ENCODE data around the gene CLIC3. TPM values are rescaled to one million over a fixed set of nuclear protein-coding genes. Genes with fewer than 3 reads are reported as not detected.

CLIC3 gene
- total RNA-seq, 2 donors from 2014 or later: 1.4 to 8.7 TPM

DNA sequence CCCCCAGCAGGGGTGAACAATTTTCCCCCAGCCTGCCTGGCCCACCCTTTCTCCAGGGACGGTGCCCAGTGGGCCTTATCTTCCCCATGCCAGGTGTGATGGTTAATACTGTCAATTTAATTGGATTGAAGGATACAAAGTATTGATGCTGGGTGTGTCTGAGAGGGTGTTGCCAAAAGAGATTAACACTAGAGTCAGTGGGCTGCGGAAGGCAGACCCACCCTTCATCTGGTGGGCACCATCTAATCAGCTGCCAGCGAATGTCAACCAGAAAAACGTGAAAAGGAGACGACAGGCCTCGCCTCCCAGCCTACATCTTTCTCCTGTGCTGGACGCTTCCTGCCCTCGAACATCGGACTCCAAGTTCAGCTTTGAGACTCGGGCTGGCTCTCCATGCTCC is 41.1 kb upstream of the CLIC3 start:
- Histone ChIP-seq H3K36me3 (peaks cover 10% of the 10 kb centered on the region), H3K4me3 (no peak overlapping the region), H3K27ac (no peak overlapping the region), H3K9me3 (no peaks in the 10 kb centered on the region), H3K4me1 (ENCODE audit: control insufficient read depth in 1 of 2, low read depth in 2 of 2) (no peaks in the 10 kb centered on the region), H3K27me3 (replicated peaks; ENCODE audit: insufficient read depth) (no peaks in the 10 kb centered on the region)
- TF ChIP-seq, protein P1, sequence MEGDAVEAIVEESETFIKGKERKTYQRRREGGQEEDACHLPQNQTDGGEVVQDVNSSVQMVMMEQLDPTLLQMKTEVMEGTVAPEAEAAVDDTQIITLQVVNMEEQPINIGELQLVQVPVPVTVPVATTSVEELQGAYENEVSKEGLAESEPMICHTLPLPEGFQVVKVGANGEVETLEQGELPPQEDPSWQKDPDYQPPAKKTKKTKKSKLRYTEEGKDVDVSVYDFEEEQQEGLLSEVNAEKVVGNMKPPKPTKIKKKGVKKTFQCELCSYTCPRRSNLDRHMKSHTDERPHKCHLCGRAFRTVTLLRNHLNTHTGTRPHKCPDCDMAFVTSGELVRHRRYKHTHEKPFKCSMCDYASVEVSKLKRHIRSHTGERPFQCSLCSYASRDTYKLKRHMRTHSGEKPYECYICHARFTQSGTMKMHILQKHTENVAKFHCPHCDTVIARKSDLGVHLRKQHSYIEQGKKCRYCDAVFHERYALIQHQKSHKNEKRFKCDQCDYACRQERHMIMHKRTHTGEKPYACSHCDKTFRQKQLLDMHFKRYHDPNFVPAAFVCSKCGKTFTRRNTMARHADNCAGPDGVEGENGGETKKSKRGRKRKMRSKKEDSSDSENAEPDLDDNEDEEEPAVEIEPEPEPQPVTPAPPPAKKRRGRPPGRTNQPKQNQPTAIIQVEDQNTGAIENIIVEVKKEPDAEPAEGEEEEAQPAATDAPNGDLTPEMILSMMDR (IDR thresholded peaks at IDR 0.05): no peak
- ATAC-seq (ENCODE audit: insufficient number of reproducible peaks, low FRiP score, low read depth): no peak
- no peak for DNase-seq (ENCODE audit: low spot score)

DNA sequence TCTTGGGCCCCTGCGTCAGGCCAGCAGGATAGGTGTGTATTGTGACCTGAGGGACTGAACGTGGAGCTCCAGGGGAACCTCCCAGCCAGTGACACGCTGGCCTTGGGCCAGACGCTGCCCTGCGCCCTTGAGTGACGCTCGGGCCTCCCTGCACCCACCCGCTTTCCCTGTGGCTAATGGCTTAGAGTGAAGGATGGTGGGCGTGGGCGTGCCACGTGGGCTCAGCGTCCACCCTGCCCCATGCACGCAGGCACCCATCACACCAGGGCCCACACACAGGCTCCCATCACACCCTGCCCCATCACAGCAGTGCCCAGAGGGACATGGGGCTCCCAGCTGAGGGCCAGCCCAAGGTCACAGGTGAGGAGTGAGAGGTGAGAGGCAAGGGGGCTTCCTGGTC is 40.7 kb upstream of the CLIC3 start:
- no peaks in the 10 kb centered on the region for H3K27me3 ChIP-seq (replicated peaks; ENCODE audit: insufficient read depth)
- no peak for DNase-seq (ENCODE audit: low spot score)
- no peak for ATAC-seq (ENCODE audit: insufficient number of reproducible peaks, low FRiP score, low read depth)
- H3K36me3 ChIP-seq: peaks cover 10% of the 10 kb centered on the region
- H3K4me1 ChIP-seq (ENCODE audit: control insufficient read depth in 1 of 2, low read depth in 2 of 2): no peaks in the 10 kb centered on the region
- H3K27ac ChIP-seq: no peak overlapping the region
- TF ChIP-seq, protein P1 (IDR thresholded peaks at IDR 0.05): no peak
- H3K9me3 ChIP-seq: no peaks in the 10 kb centered on the region
- H3K4me3 ChIP-seq: no peak overlapping the region

DNA sequence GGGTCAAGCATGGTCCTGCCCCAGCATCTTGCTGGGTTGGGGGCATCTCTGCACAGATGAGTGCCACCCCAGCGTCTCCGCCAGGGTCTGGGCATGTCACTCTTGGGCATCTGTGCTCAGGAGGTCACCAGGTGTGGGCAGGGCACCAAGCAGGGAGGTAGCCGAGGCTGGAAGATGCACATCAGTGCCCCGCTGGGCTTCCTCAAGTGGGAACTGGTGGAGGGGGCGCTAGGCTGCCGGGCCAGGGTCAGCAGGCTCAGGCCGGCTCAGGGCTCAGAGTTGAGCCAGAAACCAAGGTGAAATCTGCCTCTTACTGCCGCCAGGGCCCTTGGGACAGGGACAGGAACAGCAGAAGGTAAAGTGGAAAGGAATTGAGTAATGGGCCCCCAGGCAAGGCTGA is 39.6 kb upstream of the CLIC3 start:
- no peak for DNase-seq (ENCODE audit: low spot score)
- TF ChIP-seq, protein P1 (IDR thresholded peaks at IDR 0.05): no peak
- Histone ChIP-seq H3K9me3 (no peaks in the 10 kb centered on the region), H3K36me3 (peaks cover 10% of the 10 kb centered on the region), H3K4me3 (no peak overlapping the region), H3K27me3 (replicated peaks; ENCODE audit: insufficient read depth) (no peaks in the 10 kb centered on the region), H3K27ac (no peak overlapping the region), H3K4me1 (ENCODE audit: control insufficient read depth in 1 of 2, low read depth in 2 of 2) (no peaks in the 10 kb centered on the region)
- ATAC-seq (ENCODE audit: insufficient number of reproducible peaks, low FRiP score, low read depth): no peak

DNA sequence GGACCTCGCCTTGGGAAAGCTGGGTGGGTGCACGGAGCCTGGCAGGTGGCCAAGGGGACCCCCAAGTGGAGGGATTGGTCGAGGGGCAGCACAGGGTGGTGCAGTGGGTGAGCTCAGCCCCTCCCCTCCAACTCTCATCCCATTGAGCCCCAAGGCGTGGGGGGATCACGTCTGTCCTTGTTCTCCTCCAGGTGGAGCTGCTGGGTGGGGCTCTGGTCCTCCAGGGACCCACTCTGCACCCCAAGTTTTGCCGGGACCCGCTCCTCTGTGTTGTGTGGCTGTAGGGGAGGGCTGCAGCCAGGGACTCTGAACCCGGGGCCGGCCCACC is 39.1 kb upstream of the CLIC3 start:
- ATAC-seq (ENCODE audit: insufficient number of reproducible peaks, low FRiP score, low read depth) (no peak), DNase-seq (ENCODE audit: low spot score) (no peak)
- Histone ChIP-seq H3K27ac (no peak overlapping the region), H3K9me3 (no peaks in the 10 kb centered on the region), H3K36me3 (peaks cover 10% of the 10 kb centered on the region), H3K4me3 (no peak overlapping the region), H3K4me1 (ENCODE audit: control insufficient read depth in 1 of 2, low read depth in 2 of 2) (no peaks in the 10 kb centered on the region), H3K27me3 (replicated peaks; ENCODE audit: insufficient read depth) (no peaks in the 10 kb centered on the region)
- TF ChIP-seq, protein P1 (IDR thresholded peaks at IDR 0.05): no peak

GRCh38 chr9:137034709-137035506 is 38.5 kb upstream of the CLIC3 start:
- TF ChIP-seq, protein P1 (IDR thresholded peaks at IDR 0.05): peak; percentile 89
- ATAC-seq (ENCODE audit: insufficient number of reproducible peaks, low FRiP score, low read depth) (no peak), DNase-seq (ENCODE audit: low spot score) (no peak)
- Histone ChIP-seq H3K27ac (no peak overlapping the region), H3K4me3 (no peak overlapping the region), H3K27me3 (replicated peaks; ENCODE audit: insufficient read depth) (no peaks in the 10 kb centered on the region), H3K4me1 (ENCODE audit: control insufficient read depth in 1 of 2, low read depth in 2 of 2) (no peaks in the 10 kb centered on the region), H3K9me3 (no peaks in the 10 kb centered on the region), H3K36me3 (peaks cover 9% of the 10 kb centered on the region)
